Measurements from ENCODE around the gene ZIC1. TPM values are rescaled to one million over a fixed set of nuclear protein-coding genes. Genes with fewer than 3 reads are reported as not detected.

ZIC1 gene
- total RNA-seq, 1 experiment from 2014 or later, result not detected

DNA sequence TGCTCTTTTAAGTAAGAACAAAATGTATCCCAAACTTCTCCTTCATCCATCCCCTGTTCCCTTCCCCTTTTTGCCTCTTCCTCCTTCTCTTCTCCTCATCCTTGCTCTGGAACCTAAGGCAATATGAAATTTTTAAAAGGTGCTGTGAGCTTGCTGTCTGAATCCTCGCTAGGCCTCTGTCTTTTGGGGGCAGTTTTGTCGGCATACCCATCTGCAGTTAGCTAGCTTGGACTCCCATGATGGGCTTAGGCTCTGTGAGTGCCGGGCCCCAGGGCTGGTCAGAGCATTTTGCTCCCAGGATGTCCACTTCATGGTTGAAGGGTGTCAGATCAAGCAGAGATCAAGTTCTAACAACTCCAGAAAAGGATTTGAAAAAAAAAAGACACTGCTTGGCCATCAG is 18.6 kb downstream of the ZIC1 start:
- CTCF ChIA-PET, result no interaction called here
- Histone ChIP-seq H4K20me1 (ENCODE audit: low read length) (no peaks in the 10 kb centered on the region), H3K9me2 (replicated peaks; ENCODE audit: low read length) (no peaks in the 10 kb centered on the region), H3K27ac (ENCODE audit: low read length) (no peak overlapping the region), H3F3A (ENCODE audit: low read length, unreplicated experiment) (no peaks in the 10 kb centered on the region), H3K36me3 (ENCODE audit: low read depth, low read length) (no peaks in the 10 kb centered on the region), H3K4me1 (ENCODE audit: insufficient read depth, low read length) (no peaks in the 10 kb centered on the region), H3K4me2 (ENCODE audit: low read length) (no peak overlapping the region), H3K4me3 (ENCODE audit: low read length) (no peak overlapping the region), H3K9ac (ENCODE audit: low read length) (no peak overlapping the region), H3K9me3 (ENCODE audit: low read length) (no peaks in the 10 kb centered on the region), H2AFZ (ENCODE audit: low read length) (no peak overlapping the region), H3K27me3 (ENCODE audit: low read length) (peaks cover 60% of the 10 kb centered on the region), H3K79me2 (ENCODE audit: low read length) (no peaks in the 10 kb centered on the region)
- ATAC-seq (no peak), DNase-seq (no peak)
- POLR2A ChIA-PET (ENCODE audit: unreplicated experiment), result no interaction called here
- no peak for TF ChIP-seq EZH2 (IDR thresholded peaks at IDR 0.05; ENCODE audit: low read length, unreplicated experiment)
- TF ChIP-seq, protein P1, sequence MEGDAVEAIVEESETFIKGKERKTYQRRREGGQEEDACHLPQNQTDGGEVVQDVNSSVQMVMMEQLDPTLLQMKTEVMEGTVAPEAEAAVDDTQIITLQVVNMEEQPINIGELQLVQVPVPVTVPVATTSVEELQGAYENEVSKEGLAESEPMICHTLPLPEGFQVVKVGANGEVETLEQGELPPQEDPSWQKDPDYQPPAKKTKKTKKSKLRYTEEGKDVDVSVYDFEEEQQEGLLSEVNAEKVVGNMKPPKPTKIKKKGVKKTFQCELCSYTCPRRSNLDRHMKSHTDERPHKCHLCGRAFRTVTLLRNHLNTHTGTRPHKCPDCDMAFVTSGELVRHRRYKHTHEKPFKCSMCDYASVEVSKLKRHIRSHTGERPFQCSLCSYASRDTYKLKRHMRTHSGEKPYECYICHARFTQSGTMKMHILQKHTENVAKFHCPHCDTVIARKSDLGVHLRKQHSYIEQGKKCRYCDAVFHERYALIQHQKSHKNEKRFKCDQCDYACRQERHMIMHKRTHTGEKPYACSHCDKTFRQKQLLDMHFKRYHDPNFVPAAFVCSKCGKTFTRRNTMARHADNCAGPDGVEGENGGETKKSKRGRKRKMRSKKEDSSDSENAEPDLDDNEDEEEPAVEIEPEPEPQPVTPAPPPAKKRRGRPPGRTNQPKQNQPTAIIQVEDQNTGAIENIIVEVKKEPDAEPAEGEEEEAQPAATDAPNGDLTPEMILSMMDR (conservative IDR thresholded peaks at IDR 0.05; ENCODE audit: low read depth, low read length), result no peak
- TF ChIP-seq EZH2phosphoT487 (IDR thresholded peaks at IDR 0.05; ENCODE audit: borderline replicate concordance, low read length), result no peak
- no TSS peak for BruUV-seq (replicated peaks)
- intact Hi-C loops (cut with micrococcal nuclease), result no loop called here

DNA sequence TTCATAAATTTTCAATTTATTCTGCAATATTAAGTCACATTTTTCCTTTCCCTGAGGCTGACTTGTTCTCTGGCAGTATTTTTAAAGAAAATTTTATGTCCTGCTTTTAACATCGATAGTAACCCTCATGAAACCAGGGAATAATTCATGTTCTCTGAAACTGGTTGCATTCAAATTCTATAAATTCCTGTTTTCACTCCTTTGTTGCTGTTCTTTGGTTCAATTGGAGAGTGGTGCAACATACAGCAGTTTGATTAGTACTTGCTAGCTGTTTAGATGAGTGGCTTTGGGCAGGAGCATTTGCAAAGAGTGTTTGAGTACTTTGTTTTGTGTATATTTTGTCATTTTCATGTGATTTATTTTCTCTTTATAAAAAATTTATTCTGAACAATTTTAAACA is 19.2 kb downstream of the ZIC1 start:
- H3K4me1 ChIP-seq (ENCODE audit: insufficient read depth, low read length), result no peaks in the 10 kb centered on the region
- H3K9me2 ChIP-seq (replicated peaks; ENCODE audit: low read length), result no peaks in the 10 kb centered on the region
- H3K4me3 ChIP-seq (ENCODE audit: low read length), result no peak overlapping the region
- ChIA-PET POLR2A (ENCODE audit: unreplicated experiment) (no interaction called here), CTCF (no interaction called here)
- intact Hi-C loops (cut with micrococcal nuclease), result no loop called here
- DNase-seq (no peak), ATAC-seq (no peak)
- no peaks in the 10 kb centered on the region for H3K79me2 ChIP-seq (ENCODE audit: low read length)
- no peak overlapping the region for H2AFZ ChIP-seq (ENCODE audit: low read length)
- BruUV-seq (replicated peaks), result no TSS peak
- no peak for TF ChIP-seq EZH2 (IDR thresholded peaks at IDR 0.05; ENCODE audit: low read length, unreplicated experiment)
- no peak overlapping the region for H3K9ac ChIP-seq (ENCODE audit: low read length)
- H4K20me1 ChIP-seq (ENCODE audit: low read length), result no peaks in the 10 kb centered on the region
- no peaks in the 10 kb centered on the region for H3F3A ChIP-seq (ENCODE audit: low read length, unreplicated experiment)
- H3K27me3 ChIP-seq (ENCODE audit: low read length), result peaks cover 60% of the 10 kb centered on the region
- H3K27ac ChIP-seq (ENCODE audit: low read length), result no peak overlapping the region
- no peaks in the 10 kb centered on the region for H3K9me3 ChIP-seq (ENCODE audit: low read length)
- no peak overlapping the region for H3K4me2 ChIP-seq (ENCODE audit: low read length)
- no peaks in the 10 kb centered on the region for H3K36me3 ChIP-seq (ENCODE audit: low read depth, low read length)

DNA sequence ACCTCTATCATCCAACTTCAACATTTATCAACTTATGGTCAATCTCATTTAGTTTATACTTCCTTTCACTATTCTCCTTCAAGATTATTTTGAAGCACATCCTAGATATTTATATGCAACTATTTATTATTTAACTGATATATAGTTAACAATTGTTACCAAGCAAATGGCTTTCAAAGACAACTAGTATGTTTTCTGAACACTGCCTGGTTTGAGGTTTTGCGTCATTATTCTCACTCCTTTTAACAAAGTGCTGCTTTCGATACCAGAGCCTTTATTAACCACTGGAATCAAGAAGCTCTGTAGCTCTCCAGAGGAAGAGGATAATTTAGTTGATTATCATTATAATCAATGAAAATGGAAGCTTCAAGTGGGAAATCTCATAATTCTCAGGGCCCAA is 19.6 kb downstream of the ZIC1 start:
- no peak overlapping the region for H3K27ac ChIP-seq (ENCODE audit: low read length)
- no peaks in the 10 kb centered on the region for H3K9me3 ChIP-seq (ENCODE audit: low read length)
- TF ChIP-seq, protein P1 (conservative IDR thresholded peaks at IDR 0.05; ENCODE audit: low read depth, low read length), result no peak
- no peak for TF ChIP-seq EZH2 (IDR thresholded peaks at IDR 0.05; ENCODE audit: low read length, unreplicated experiment)
- TF ChIP-seq EZH2phosphoT487 (IDR thresholded peaks at IDR 0.05; ENCODE audit: borderline replicate concordance, low read length), result no peak
- no peaks in the 10 kb centered on the region for H3F3A ChIP-seq (ENCODE audit: low read length, unreplicated experiment)
- H3K36me3 ChIP-seq (ENCODE audit: low read depth, low read length), result no peaks in the 10 kb centered on the region
- no peaks in the 10 kb centered on the region for H4K20me1 ChIP-seq (ENCODE audit: low read length)
- no peak overlapping the region for H3K9ac ChIP-seq (ENCODE audit: low read length)
- no peak overlapping the region for H3K4me2 ChIP-seq (ENCODE audit: low read length)
- BruUV-seq (replicated peaks), result no TSS peak
- CTCF ChIA-PET, result no interaction called here
- no peaks in the 10 kb centered on the region for H3K79me2 ChIP-seq (ENCODE audit: low read length)
- H2AFZ ChIP-seq (ENCODE audit: low read length), result no peak overlapping the region
- peaks cover 60% of the 10 kb centered on the region for H3K27me3 ChIP-seq (ENCODE audit: low read length)
- no peaks in the 10 kb centered on the region for H3K4me1 ChIP-seq (ENCODE audit: insufficient read depth, low read length)
- intact Hi-C loops (cut with micrococcal nuclease), result no loop called here
- no peaks in the 10 kb centered on the region for H3K9me2 ChIP-seq (replicated peaks; ENCODE audit: low read length)
- no peak overlapping the region for H3K4me3 ChIP-seq (ENCODE audit: low read length)
- POLR2A ChIA-PET (ENCODE audit: unreplicated experiment), result no interaction called here
- ATAC-seq, result no peak
- DNase-seq, result no peak
